HCT116 (cell line): Measurements from ENCODE around the gene APOL4.
A peak's percentile ranks its signal among the peaks of the same experiment; 100 is the strongest.

Source experiments
- ATF3 ChIP-seq: IDR thresholded peaks from 2 replicates; pipeline ENCODE4 v1.6.1; 2012
- CTCF ChIP-seq, 3 experiments: fragments of 200-600 bp in 1 of 3; sonication (generic) in 1 of 3; IDR thresholded peaks in 2 of 3; conservative IDR thresholded peaks in 1 of 3; 2 replicates each; pipeline ENCODE4 v1.5.1; 2012 to 2017; ENCODE audit warnings: low read depth in 2 of 3, low read length in 2 of 3, antibody characterized with exemption in 1 of 3, borderline replicate concordance in 1 of 3, control low read depth in 1 of 3, mild to moderate bottlenecking in 1 of 3, mixed read lengths in 1 of 3, mixed run types in 1 of 3, moderate library complexity in 1 of 3; ENCODE audit not compliant: insufficient read depth in 1 of 3
- EZH2 ChIP-seq: fragments of 200-600 bp; sonication (generic); IDR thresholded peaks from 2 replicates; pipeline ENCODE4 v1.6.1; 2017; ENCODE audit warnings: antibody characterized with exemption, mixed run types
- JUND ChIP-seq: IDR thresholded peaks from 2 replicates; pipeline ENCODE4 v1.6.1; 2012
- POLR2A ChIP-seq: IDR thresholded peaks from 2 replicates; pipeline ENCODE4 v1.7.0; 2011; ENCODE audit warnings: borderline replicate concordance; ENCODE audit not compliant: insufficient read depth, insufficient read length; ENCODE audit errors: extremely low read depth
- POLR2AphosphoS5 ChIP-seq: IDR thresholded peaks from 2 replicates; pipeline ENCODE4 v1.6.1; 2011; ENCODE audit warnings: mild to moderate bottlenecking, low read depth, low read length, moderate library complexity
- SIN3A ChIP-seq: IDR thresholded peaks from 2 replicates; pipeline ENCODE4 v1.6.1; 2012; ENCODE audit warnings: low read depth
- SRF ChIP-seq: IDR thresholded peaks from 2 replicates; pipeline ENCODE4 v1.6.1; 2012; ENCODE audit warnings: low read depth
- YY1 ChIP-seq: IDR thresholded peaks from 2 replicates; pipeline ENCODE4 v1.6.1; 2011; ENCODE audit warnings: low read length, low read depth, moderate library complexity, mild to moderate bottlenecking; ENCODE audit not compliant: insufficient replicate concordance; ENCODE audit errors: extremely low read depth
- ZNF274 ChIP-seq: fragments of 200-500 bp; sonication (Bioruptor generic); IDR thresholded peaks from 2 replicates; pipeline ENCODE4 v1.6.1; 2014; ENCODE audit warnings: mild to moderate bottlenecking, low read depth, low read length, inconsistent platforms

- TF ChIP-seq JUND (no peak), EZH2 (no peak), ATF3 (no peak), CTCF (IDR thresholded peaks at IDR 0.05 in 2 of 3, conservative IDR thresholded peaks at IDR 0.05 in 1 of 3; ENCODE audit: borderline replicate concordance in 1 of 3, insufficient read depth in 1 of 3, low read depth in 2 of 3, low read length in 2 of 3) (peak; percentile 66 to 89 (median 87); a peak in 5 of 6 replicates), POLR2AphosphoS5 (no peak), POLR2A (no peak), SIN3A (no peak), SRF (no peak), ZNF274 (no peak), YY1 (no peak)
Measured at GRCh38 chr22:36221799-36222751, 20.5 kb upstream of the APOL4 start.
